HG03108 (cell line): ENCODE results near the gene ENGASE.

ENCODE experiments used
- ATAC-seq: cut with Tn5 transposase; IDR thresholded peaks from one replicate; pipeline ENCODE4 v1.9.1; 2021; ENCODE audit warnings: moderate library complexity; ENCODE audit not compliant: unreplicated experiment

The ENGASE gene

DNA sequence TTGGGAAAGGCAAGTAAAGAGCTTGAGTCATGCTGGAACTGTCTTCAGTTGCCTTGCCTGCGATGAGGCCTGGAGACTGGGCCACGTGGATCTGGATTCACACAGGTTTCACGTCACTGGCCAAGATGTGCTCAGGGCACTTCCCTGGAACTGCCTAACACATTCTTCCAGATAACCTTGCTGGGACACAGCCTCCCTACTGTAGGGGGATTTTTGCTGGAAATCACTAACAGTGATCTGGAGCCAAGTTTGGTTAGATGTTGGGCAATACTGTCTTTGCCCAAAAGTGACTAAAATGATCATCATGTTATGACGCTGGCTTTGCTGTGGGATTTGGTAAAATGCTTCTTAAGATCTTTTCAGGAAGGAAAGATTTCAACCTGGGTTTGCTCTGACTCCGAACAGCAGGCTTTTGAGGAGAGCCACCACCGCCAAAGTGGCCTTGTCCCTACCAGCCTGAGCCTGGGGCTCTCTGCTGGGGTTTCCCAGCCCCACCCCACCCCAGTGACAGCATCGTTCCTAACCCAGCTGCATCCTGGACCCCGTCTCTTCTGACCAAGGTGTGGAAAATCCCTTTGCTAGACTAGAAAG lies 36.0 kb upstream of the ENGASE start:
- no peak for ATAC-seq

DNA sequence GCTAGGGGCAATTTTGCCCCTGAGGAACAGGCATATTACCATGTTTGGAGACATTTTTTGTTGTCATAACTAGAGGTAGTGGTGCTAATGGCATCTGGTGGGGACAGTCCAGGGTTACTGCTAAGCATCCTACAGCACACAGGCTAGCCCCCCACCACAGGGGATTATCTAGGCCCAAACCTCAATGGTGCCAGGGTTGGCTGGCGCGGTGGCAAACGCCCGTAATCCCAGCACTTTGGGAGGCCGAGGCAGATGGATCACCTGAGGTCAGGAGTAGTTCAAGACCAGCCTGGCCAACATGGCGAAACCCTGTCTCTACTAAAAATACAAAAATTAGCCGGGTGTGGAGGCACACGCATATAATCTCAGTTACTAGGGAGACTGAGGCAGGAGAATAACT lies 35.5 kb upstream of the ENGASE start:
- no peak for ATAC-seq

DNA sequence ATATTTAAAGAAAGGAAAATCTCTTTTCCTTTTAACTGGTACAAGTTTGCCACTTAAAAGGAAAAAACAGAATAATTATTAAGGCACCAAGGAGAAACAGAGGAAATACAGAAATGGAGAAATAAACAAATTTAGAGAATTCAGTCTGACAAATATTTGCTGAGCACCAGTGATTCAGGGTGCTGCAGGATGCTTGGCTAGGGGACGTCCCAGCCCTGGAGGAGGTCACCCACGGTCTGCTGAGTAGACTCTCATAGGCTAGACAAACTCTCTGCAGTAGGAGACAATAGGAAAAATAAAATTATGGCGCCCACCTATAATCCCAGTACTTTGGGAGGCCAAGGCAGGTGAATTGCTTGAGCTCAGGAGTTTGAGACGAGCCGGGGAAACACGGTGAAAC lies 34.7 kb upstream of the ENGASE start:
- no peak for ATAC-seq

DNA sequence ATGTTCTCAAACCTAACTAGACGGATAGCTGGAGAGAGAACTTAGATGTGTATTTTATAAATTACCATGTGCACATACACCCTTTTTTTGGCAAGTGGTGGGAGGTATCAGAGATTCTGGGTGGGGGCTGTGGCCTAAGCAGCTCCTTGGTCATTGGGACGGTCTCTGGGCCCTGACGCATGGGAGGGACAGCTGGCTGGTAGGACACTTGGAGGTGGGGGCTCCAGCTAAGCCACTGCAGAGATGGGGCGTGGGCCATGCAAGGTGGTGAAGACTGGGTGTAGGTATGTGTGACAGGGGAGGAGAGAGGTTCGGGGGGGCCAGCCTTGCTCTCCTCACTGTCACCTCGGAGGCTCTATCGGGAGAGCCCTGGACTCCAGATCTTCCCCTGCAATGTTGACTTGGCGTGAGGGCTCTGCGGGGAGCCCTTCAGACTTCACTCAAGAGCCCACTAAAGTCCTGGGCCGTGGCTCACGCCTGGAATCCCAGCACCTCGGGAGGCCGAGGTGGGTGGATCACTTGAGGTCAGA lies 33.5 kb upstream of the ENGASE start:
- no peak for ATAC-seq

GRCh38 chr17:79041723-79042420 lies 32.8 kb upstream of the ENGASE start:
- no peak for ATAC-seq

DNA sequence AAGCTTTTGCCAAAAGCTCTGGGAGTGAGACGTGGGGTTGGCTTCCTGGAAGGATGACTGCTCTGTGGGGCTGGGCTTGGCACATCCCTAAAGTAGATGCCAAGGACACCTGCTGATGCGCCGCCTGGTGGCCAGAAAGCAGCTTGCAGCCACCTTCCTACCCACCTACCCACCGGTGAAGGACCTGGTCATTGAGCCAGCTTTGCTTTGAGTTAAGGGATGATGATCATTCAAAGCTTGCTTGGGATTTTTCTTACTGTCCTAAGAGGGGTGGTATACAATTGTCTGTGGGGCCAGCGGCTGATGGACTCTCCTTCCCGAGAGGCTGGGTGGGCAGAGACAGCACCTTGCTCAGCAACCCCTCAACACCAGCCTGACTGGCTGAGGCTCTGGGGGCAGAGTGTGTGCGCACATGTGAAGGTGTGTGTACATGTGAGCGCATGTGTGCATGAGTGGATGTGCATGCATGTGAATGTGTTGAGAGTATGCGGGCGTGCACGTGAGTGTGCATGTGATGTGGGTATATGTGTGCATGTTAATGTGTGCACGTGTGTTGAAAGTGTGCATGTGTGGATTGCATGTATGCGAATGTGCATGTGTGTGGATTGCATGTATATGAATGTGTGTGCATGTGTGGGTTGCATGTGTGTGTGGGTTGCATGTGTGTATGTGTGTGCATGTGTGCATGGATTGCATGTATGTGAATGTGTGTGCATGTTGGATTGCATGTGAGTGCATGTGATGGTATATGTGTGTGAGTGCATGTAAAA lies 32.0 kb upstream of the ENGASE start:
- no peak for ATAC-seq

GRCh38 chr17:79043191-79043930 lies 31.3 kb upstream of the ENGASE start:
- no peak for ATAC-seq

DNA sequence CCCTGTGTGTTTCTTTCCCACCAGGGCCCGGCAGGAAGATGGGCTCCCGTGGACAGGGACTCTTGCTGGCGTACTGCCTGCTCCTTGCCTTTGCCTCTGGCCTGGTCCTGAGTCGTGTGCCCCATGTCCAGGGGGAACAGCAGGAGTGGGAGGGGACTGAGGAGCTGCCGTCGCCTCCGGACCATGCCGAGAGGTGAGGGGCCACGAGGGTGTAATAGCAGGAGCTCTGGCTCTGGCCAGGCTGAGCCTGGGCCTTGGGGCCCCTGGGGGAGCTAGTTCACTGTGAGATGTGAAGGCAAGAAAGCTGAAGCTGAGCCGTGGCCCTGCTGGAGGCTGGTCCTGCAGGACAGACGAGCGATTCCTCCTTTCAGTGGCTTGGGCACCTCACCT lies 30.7 kb upstream of the ENGASE start:
- ATAC-seq, result no peak

GRCh38 chr17:79044462-79044861 lies 30.2 kb upstream of the ENGASE start:
- ATAC-seq, result no peak

- no peak for ATAC-seq
Measured at GRCh38 chr17:79045001-79045729, 29.5 kb upstream of the ENGASE start.

GRCh38 chr17:79045842-79046196 lies 28.8 kb upstream of the ENGASE start:
- no peak for ATAC-seq

GRCh38 chr17:79046197-79046915 lies 28.3 kb upstream of the ENGASE start:
- no peak for ATAC-seq

DNA sequence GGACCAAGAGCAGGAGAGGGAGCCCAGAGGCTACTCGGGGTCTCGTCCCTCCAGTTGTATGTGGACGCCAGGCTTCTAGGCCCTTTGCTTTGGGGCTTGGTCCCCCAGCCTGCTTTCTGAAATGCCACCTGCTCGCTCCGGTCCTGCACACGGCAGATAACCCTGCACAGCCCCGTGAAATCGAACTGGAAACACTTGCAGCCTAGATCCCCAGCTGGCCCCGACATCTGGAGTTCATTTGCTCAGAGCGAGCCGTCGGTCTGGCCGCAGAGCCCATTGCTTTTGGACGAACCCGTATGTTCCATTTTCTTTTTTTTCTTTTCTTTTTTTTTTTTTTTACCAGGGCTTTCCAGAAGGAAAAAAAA lies 27.7 kb upstream of the ENGASE start:
- ATAC-seq, result no peak

DNA sequence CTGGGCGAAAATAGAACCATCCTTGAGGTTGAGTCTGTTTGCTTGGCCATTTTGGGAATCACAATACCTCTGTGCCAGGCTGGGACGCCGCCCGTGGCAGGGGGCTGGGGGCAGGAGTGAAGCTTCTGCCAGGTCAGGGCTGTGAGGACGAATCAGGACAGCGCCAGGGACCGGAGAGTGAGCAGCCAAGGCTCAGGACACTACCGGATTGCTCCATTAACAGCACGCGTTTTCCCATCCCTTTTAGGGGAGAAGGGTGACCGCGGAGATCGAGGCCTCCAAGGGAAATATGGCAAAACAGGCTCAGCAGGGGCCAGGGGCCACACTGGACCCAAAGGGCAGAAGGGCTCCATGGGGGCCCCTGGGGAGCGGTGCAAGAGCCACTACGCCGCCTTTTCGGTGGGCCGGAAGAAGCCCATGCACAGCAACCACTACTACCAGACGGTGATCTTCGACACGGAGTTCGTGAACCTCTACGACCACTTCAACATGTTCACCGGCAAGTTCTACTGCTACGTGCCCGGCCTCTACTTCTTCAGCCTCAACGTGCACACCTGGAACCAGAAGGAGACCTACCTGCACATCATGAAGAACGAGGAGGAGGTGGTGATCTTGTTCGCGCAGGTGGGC lies 27.2 kb upstream of the ENGASE start:
- no peak for ATAC-seq

GRCh38 chr17:79047923-79048825 lies 26.4 kb upstream of the ENGASE start:
- ATAC-seq, result no peak

DNA sequence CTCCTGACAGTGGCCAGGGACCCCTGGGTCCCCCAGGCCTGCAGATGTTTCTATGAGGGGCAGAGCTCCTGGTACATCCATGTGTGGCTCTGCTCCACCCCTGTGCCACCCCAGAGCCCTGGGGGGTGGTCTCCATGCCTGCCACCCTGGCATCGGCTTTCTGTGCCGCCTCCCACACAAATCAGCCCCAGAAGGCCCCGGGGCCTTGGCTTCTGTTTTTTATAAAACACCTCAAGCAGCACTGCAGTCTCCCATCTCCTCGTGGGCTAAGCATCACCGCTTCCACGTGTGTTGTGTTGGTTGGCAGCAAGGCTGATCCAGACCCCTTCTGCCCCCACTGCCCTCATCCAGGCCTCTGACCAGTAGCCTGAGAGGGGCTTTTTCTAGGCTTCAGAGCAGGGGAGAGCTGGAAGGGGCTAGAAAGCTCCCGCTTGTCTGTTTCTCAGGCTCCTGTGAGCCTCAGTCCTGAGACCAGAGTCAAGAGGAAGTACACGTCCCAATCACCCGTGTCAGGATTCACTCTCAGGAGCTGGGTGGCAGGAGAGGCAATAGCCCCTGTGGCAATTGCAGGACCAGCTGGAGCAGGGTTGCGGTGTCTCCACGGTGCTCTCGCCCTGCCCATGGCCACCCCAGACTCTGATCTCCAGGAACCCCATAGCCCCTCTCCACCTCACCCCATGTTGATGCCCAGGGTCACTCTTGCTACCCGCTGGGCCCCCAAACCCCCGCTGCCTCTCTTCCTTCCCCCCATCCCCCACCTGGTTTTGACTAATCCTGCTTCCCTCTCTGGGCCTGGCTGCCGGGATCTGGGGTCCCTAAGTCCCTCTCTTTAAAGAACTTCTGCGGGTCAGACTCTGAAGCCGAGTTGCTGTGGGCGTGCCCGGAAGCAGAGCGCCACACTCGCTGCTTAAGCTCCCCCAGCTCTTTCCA lies 25.5 kb upstream of the ENGASE start:
- ATAC-seq, result no peak

DNA sequence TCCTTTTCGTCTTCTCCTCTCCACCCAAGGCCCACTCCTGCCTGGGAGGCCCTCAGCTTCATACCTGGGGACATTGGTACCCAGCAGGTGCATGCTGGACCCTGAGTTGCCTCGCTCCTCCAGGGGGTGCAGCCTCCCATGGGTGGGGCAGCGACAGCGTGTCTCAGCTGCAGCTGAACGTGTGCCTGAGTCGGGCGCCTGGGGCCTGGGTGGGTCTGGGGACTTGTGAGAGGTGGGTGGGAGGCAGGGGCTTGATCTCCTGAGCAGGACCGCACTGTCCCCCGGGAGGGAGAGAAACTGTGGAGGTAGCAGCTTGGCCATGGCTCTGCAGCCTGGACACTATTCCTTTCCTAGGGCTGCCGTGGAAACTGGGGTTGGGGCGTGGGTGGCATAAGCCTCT lies 24.8 kb upstream of the ENGASE start:
- no peak for ATAC-seq

DNA sequence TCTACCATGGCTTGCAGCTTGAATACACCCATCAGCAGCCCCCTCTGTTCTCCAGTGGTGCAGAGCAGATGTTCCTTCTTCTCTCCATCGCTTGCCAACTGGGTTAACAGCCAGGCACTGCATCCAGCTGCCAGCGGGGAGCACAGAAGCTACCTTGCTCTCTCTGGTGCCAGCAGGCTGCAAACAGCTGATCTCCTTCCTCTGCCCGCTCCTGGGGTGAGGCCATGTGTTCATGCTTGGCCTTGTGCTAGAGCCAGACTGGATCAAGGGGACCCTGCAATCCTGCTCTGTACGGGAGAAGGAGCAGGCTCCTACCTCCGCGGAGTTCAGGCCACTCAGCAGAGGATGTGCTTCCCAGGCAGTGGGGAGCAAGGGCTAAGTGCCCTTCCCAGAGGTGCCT lies 24.1 kb upstream of the ENGASE start:
- no peak for ATAC-seq
